Left kidney (tissue), 2 donors: ENCODE measurements around the gene ITGB1. TPM values are rescaled to one million over a fixed set of nuclear protein-coding genes. Genes with fewer than 3 reads are reported as not detected.

ENCODE experiments used
- DNase-seq: peaks from one replicate; pipeline ENCODE4 v3.0.0-alpha.2; 2013
- polyA plus RNA-seq: library from polyadenylated mRNA; unstranded; fragments of 120-200 nt; gene quantifications from one replicate; pipeline ENCODE4 v1.2.1, GENCODE V29; 2013; ENCODE audit not compliant: insufficient read length

The ITGB1 gene
- polyA plus RNA-seq, 1 donor, result 623 TPM

- DNase-seq, result no peak
Observed at GRCh38 chr10:32956365-32957197, 1.4 kb downstream of the ITGB1 start.

- DNase-seq, result no peak
Observed at GRCh38 chr10:32955790-32956189, 2.2 kb downstream of the ITGB1 start.

GRCh38 chr10:32955299-32955772 is 2.7 kb downstream of the ITGB1 start:
- DNase-seq, result no peak

- no peak for DNase-seq
Observed at GRCh38 chr10:32954545-32955298, 3.3 kb downstream of the ITGB1 start.

- no peak for DNase-seq
Observed at GRCh38 chr10:32954080-32954479, 4.0 kb downstream of the ITGB1 start.

GRCh38 chr10:32953277-32953927 is 4.6 kb downstream of the ITGB1 start:
- DNase-seq, result no peak

GRCh38 chr10:32952541-32953276 is 5.3 kb downstream of the ITGB1 start:
- DNase-seq, result no peak

GRCh38 chr10:32952094-32952493 is 5.9 kb downstream of the ITGB1 start:
- no peak for DNase-seq

- no peak for DNase-seq
Observed at GRCh38 chr10:32951111-32951510, 6.9 kb downstream of the ITGB1 start.

- no peak for DNase-seq
Observed at GRCh38 chr10:32950591-32951108, 7.4 kb downstream of the ITGB1 start.

GRCh38 chr10:32949221-32949678 is 8.8 kb downstream of the ITGB1 start:
- DNase-seq, result no peak

- no peak for DNase-seq
Observed at GRCh38 chr10:32948451-32948850, 9.6 kb downstream of the ITGB1 start.

GRCh38 chr10:32947586-32947985 is 10.4 kb downstream of the ITGB1 start:
- DNase-seq, result no peak

GRCh38 chr10:32946108-32946507 is 11.9 kb downstream of the ITGB1 start:
- DNase-seq, result no peak

- DNase-seq, result no peak
Observed at GRCh38 chr10:32943854-32944661, 14.0 kb downstream of the ITGB1 start.

GRCh38 chr10:32943395-32943794 is 14.6 kb downstream of the ITGB1 start:
- no peak for DNase-seq

- no peak for DNase-seq
Observed at GRCh38 chr10:32942081-32942480, 15.9 kb downstream of the ITGB1 start.

- no peak for DNase-seq
Observed at GRCh38 chr10:32941357-32941756, 16.7 kb downstream of the ITGB1 start.

GRCh38 chr10:32940321-32941301 is 17.4 kb downstream of the ITGB1 start:
- no peak for DNase-seq
